ENCODE data around the gene MTUS2.

The MTUS2 gene

GRCh38 chr13:29550430-29550988, 730.4 kb downstream of the MTUS2 start:
- DNase-seq (ENCODE audit: low read depth), result no peak

DNA sequence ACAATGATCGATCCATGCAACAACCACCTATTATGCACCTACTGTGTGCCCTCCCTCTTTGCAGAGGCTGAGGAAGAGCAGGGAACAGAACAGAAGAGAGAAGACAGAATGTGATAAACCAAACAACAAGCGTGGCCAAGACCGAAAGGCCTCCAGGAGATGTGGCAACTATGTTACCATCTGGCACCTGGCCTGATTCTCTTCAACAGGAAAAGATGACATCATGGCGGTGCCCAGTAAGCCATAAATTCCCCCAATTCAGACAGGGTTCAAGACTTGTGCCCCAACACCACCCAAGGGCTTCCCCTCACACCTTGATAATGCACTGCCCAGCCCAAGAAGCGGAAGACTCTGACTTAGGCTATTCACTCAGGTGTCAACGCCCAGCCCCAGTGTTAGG, 731.1 kb downstream of the MTUS2 start:
- DNase-seq (ENCODE audit: low read depth), result no peak

Measured in HS-5 (cell line).